A549 (cell line): Measurements from ENCODE around the gene ATP7B.

Experiments
- ATOH8 ChIP-seq: fragments of 250-450 bp; sonication (Bioruptor Pico); IDR thresholded peaks from 2 replicates; pipeline ENCODE4 v1.5.0; 2020; ENCODE audit warnings: low read depth, mild to moderate bottlenecking, moderate library complexity
- CBX8 ChIP-seq: fragments of 200-600 bp; sonication (generic); IDR thresholded peaks from 2 replicates; pipeline ENCODE4 v1.6.1; 2016
- CTCF ChIP-seq: fragments of >200 bp; sonication (Bioruptor Twin); formaldehyde crosslinking; IDR thresholded peaks from 3 replicates; pipeline ENCODE4 v1.5.1; 2016
- REST ChIP-seq: fragments of 200-600 bp; sonication (generic); IDR thresholded peaks from 2 replicates; pipeline ENCODE4 v1.6.1; 2016; ENCODE audit warnings: antibody characterized with exemption, mild to moderate bottlenecking, moderate library complexity

- TF ChIP-seq ATOH8 (CRISPR knock-in tag) (no peak), CBX8 (no peak), CTCF (no peak), REST (no peak)
These were observed 123.8 kb downstream of the ATP7B start for GRCh38 chr13:51887468-51887867.
